HG02852 (cell line): ENCODE measurements around the gene ME1.
"Not testable (repeated sequence)": the region's sequence is repeated elsewhere in the genome, so short reads cannot be mapped to it uniquely, and the experiment has no call there.

Experiments
- ATAC-seq: cut with Tn5 transposase; IDR thresholded peaks from one replicate; pipeline ENCODE4 v1.9.1; 2021; ENCODE audit warnings: mild to moderate bottlenecking, moderate library complexity; ENCODE audit not compliant: unreplicated experiment

ME1 gene

DNA sequence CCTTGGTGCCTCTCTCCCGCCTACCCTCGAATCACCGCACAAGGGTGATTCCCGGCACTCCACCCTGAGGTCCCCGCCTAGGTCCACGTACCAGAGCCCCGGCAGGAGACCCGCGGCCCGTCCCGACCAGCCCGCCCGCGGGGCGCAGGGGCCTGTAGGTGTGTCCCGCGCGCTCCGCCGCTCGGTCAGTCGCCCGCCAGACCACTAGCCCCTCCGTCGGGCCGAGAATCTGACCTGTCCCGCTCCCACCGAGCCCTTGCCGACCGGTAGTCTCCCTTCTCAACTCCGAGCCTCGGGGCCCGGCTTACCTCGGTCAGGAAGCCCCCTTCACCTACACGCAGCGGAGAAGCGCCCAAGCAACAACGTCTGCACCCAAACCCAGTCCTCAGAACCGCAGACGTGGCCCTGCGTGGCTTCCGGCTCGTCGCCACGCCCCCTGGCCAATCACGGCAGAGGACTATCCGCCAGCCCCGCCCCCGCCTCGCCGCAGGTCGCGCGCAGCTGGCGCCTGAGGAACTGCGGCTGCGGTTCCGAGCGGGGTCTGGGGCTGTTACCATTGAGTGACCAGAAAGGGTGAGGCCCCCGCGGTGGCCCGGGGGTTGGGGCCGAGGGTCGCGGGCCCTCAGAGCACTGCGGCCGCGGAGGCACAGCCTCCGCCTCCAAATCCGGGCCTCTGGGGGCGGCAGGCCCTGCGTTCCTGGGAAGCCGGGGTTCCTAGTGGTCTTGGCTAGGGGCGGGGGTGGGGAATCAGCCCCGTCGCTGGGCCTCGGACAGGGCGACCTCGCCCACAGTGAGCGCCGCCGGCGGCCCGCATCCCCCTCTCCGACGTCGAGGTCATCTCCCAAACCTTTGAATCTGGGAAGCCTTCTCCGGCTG, 237.7 kb downstream of the ME1 start, which contains the start of the genes PGM3 and RWDD2A:
Gene PGM3, minus strand, starts transcription at position 395 of the 876 bp plus-strand sequence. CDS start 2,253 bp downstream, outside the sequence.
Gene RWDD2A, plus strand, starts transcription at position 487 of the 876 bp plus-strand sequence. CDS start 1,095 bp downstream, outside the sequence.
- ATAC-seq, result peak; percentile 97

DNA sequence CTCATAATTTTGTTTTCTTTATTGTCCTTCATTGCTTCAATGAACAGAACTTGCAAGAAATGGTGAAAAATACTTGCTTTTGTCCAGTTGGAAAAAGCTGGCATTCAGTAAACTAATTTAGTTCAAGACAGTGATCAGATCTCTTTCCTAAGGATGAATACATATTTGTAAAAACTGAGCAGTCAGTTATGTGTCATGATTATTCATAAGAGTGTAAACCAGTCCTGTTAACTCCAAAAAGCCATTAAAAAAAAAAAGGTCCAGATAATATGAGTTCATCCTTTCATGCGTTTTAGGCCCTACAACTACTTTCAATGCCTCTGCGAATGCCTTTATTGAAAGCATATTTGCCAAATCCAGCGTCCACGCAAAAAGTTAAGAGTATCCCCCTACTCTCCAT, 238.4 kb downstream of the ME1 start:
- ATAC-seq, result no peak

DNA sequence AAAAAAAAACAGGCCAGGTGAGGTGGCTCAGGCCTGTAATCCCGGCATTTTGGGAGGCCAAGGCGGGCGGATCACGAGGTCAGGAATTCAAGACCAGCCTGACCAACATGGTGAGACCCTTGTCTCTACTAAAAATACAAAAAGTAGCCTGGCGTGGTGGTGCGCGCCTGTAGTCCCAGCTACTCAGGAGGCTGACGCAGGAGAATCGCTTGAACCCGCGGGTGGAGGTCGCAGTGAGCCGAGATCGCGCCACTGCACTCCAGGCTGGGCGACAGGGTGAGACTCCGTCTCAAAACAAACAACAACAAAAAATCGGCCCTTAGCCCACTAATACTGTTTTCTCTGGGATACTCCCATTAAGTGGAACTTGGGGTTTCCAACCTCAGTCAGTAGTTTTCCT, 238.9 kb downstream of the ME1 start:
- not testable (repeated sequence) for ATAC-seq

DNA sequence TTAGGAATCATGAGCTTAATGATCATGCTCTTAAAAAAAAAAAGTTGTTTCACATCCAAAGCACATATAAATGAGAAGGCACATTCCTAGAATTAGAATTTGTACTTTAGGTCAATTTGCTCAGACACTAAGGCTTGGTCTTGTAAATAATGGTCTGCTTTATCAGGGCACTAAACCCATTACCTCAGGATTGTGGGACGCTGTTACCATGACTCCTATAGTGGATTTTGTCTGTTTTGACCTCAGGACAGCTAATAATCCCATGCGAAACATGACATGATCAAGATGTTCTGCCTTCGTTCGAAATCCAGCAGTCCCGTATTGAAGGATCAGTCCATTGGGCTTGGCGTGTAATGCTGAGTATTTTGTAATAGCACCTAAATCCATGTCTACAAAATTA, 240.2 kb downstream of the ME1 start:
- ATAC-seq, result no peak

DNA sequence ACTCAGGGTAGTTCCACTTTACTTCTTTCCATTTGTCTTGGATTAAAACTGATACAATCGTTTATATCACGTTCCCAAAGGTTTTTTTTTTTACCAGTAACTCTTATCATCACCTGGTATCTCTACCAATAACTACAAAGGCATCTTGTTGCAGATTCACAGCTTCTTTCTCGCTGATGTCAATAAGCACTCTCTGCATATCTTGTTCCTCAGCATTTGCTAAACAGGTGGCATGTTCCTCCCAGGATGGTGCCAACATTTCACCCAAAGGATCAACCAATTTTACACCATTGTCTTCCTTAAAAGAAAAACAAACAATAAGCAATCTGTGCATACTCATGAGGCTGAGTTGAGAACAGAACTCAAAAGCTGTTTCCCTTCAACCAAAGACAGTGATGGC, 242.3 kb downstream of the ME1 start:
- no peak for ATAC-seq

DNA sequence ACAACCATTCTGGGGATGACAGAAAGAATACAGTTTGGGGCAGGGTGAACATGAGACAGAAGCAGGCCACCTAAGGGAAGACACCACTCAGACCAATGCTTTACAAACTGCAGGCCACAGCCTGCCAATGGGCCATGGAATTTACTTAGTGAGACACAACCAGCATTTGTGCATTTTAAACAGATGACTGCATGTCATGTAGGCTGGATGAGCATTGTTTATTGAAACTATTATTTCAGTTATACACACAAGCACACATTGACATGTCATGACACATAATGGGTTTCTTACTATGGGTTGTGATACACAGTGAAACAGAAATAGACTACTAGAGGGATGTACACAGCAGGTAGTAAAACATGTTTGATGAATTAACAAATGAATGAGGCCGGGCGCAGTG, 245.8 kb downstream of the ME1 start:
- no peak for ATAC-seq

DNA sequence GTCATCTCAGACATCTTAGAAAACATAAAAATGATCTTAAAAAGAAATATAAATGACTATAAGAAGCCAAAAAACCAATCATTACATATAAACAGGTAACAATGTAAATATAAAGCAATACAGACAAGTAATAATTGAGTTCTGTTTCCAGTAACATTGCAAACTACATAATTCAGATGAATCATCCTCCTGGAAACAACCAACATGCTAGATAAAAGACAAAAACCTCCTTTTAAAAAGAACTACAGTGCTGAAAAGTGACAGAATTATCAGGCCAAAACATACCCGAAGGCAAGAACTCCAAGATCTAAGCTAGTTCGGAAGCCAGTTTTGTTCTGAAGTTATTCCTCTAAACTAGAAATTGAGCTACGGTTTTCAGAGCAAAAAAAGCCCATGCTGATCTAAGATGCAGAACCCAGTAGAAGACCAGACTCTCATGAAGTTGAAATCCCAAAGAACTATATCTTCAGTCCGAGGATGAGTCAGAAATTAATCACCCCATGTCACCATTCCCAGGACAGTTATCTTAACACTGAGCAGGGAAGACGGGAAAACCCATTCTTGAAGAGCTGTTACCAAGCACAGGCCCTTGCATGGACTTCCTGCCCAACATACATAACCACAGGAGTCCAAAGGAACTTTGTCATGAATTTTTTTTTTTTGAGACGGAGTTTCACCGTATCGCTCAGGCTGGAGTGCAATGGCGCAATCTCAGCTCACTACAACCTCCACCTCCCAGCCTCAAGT, 247.6 kb downstream of the ME1 start:
- no peak for ATAC-seq

DNA sequence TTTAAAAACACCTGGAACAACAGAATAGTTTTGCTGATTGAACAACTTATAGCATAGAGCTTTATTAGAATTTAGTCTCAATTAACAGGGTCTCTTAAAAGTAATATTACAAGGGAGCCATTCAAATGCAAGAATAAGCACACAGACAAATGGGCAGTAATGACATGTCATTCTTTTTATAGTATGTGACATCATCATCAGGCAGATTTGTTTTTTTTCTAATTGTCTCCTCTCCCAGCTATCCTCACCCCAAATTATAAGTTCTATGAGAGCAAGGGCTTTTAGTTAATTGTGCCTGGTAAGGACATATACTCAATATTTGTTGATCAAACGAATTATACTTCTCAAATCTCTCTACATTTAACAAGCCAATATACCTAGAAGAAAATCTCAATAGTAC, 248.7 kb downstream of the ME1 start:
- no peak for ATAC-seq

DNA sequence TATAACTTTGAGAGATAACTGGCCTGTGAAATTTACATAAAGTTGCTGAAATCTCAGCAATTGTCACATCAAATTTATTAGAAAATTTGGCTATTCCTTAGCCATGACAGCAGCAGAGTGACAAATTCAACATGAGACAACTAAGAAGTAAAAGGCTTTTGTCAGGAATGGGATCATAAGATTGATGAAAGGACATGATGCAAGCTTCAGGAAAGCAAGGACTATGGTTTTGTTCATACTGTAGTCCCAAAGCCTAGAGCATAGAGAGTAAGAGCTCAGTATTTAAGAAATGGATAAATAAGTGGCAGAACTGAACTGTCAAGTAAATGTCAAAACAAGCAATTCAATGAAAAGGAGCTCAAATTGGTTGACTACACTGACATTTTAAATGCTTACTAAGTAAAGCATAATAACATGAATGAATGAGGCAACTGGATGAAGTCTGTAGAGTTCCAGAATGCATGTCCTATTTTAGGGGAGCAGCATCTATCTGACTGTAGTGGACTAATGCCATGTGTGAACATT, 250.4 kb downstream of the ME1 start:
- ATAC-seq, result no peak

DNA sequence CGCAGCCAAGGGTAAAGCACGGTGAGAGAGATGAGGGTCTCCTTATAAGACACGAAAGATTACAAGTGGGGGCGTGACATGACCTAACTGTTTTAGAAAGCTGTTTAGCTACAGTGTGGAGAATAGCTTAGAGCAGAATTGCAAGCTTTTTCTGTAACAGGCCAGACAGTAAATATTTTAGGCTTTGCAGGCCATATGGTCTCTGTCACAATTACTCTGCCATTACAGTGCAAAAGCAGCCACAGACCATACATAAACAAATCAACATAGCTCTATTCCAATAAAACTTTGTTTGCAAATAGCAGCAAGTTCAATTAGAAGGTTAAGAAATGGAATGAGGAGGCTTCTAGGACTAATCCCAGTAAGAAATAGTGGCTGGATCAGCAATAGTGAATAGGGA, 254.6 kb downstream of the ME1 start:
- no peak for ATAC-seq

DNA sequence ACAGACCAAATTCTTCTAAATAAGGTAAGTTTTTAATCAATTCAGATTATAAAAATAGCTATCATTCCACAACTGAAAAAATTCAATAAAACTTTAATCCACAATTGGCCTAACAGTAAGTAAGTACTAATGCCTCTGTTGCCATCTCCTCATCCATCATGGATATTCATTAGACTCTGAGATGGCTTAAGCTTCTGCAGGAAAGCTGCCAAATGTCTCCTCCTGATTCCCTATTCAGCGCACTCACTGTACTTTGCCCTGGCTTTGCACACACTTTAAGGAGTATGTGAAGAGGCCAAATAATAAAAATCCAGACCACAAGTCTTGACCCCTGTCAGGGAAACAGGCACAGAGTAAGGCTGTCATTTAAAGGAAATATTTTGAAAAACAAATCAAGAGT, 261.3 kb downstream of the ME1 start:
- ATAC-seq, result no peak

DNA sequence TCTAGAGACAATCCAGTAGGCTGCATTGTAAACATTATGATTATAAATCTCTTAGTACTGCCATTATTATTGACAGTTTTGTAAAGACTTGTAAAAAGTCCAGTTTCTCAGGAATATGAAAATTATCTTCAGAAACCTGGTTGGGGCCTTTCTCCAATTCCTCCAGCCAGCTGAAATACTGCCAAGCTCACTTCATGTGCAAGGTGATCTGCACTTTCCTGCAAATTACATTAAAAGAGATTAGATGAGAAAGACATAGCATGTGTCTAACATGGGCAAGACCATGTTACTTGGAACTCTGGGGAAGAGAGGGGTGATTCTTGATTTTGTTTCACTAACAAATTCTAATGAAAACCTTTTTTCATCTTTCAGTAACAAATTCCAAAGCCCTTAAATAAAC, 261.7 kb downstream of the ME1 start:
- ATAC-seq, result no peak

DNA sequence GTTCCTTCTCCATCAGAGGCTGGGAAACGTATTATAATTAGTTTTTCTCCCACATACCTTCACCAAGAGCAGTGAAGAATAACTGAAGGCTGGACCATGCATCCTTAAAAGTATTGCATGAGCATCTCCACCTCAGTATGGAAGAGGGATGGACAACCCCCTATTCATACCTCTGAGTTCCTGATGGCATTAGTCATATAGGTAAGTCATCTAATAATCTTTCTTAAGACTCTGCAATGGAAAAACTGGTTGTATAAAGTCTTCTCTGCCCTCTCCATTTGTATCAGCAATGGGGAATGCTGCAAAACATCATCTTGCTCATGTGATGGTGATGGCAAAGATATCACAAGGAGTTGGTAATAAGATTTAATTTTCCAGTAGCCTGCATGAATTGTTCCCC, 262.3 kb downstream of the ME1 start:
- no peak for ATAC-seq

DNA sequence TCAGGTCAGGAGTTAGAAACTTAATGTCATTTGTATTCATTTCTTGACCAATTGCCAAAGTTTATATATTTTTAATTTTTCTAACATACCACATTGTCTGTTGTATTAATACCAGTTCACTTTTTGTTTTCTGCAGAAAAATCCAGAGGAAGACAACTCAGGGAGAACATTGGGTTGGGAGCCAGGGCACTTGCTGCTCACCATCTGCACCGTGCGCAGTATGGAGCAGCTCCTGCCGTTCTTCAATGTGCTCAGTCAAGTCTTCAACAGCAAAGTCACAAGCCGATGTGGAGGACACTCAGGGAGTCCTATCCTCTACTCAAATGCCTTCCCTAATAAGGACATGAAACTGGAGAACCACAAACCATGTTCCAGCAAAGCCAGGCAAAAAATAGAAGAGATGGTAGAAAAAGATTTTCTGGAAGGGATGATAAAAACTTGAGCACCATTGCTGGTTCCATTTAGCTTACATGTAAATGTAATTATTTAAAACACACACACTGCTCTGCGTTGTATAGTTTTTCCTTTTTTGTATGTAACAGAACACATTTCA, 263.0 kb downstream of the ME1 start:
- ATAC-seq, result no peak
